GM23338 (cell line): ENCODE data around the gene RXFP3. TPM values are rescaled to one million over a fixed set of nuclear protein-coding genes. Genes with fewer than 3 reads are reported as not detected.

Source experiments
- ATAC-seq: fragments of 200-7000 bp; cut with Tn5 transposase; 3 replicates; pipeline ENCODE4 v1.9.1; 2020
- DNase-seq: peaks from one replicate; pipeline ENCODE4 v3.0.0-alpha.2; 2015; ENCODE audit warnings: low spot score
- H2AFZ ChIP-seq: fragments of 200-600 bp; sonication (generic); 2 replicates; pipeline ENCODE4 v1.8.0; 2016; ENCODE audit warnings: antibody characterized with exemption, mild to moderate bottlenecking, moderate library complexity
- H3F3A ChIP-seq: fragments of 200-600 bp; sonication (generic); replicated peaks from 2 replicates; pipeline ENCODE4 v1.8.0; 2017; ENCODE audit warnings: antibody characterized with exemption, mixed run types, low read depth
- H3K27ac ChIP-seq: fragments of 200-600 bp; sonication (generic); 2 replicates; pipeline ENCODE4 v1.6.1; 2016; ENCODE audit warnings: low read depth
- H3K27me3 ChIP-seq: fragments of 200-600 bp; sonication (generic); 2 replicates; pipeline ENCODE4 v1.8.0; 2016; ENCODE audit warnings: mild to moderate bottlenecking, mixed run types, moderate library complexity; ENCODE audit not compliant: insufficient read depth
- H3K36me3 ChIP-seq: fragments of 200-600 bp; sonication (generic); 2 replicates; pipeline ENCODE4 v1.8.0; 2016; ENCODE audit warnings: mild to moderate bottlenecking; ENCODE audit not compliant: insufficient read depth
- H3K4me1 ChIP-seq: fragments of 200-600 bp; sonication (generic); 2 replicates; pipeline ENCODE4 v1.8.0; 2016; ENCODE audit warnings: mild to moderate bottlenecking, moderate library complexity; ENCODE audit not compliant: insufficient read depth
- H3K4me2 ChIP-seq: fragments of 200-600 bp; sonication (generic); 2 replicates; pipeline ENCODE4 v1.7.1; 2017; ENCODE audit warnings: mixed run types
- H3K4me3 ChIP-seq: fragments of 200-600 bp; sonication (generic); 2 replicates; pipeline ENCODE4 v1.6.1; 2016; ENCODE audit warnings: mixed run types
- H3K79me2 ChIP-seq: fragments of 200-600 bp; sonication (generic); replicated peaks from 2 replicates; pipeline ENCODE4 v1.8.0; 2017; ENCODE audit warnings: mild to moderate bottlenecking; ENCODE audit not compliant: insufficient read depth
- H3K9me2 ChIP-seq: fragments of 200-600 bp; sonication (generic); 2 replicates; pipeline ENCODE4 v1.8.0; 2017; ENCODE audit not compliant: insufficient read depth
- H4K20me1 ChIP-seq: fragments of 200-600 bp; sonication (generic); replicated peaks from 2 replicates; pipeline ENCODE4 v1.8.0; 2017; ENCODE audit warnings: mild to moderate bottlenecking; ENCODE audit not compliant: insufficient read depth
- H3K27ac Mint-ChIP-seq: 2 replicates; pipeline ENCODE4 v1.8.0; 2020; ENCODE audit warnings: inconsistent platforms, mild to moderate bottlenecking, moderate library complexity, mixed read lengths
- H3K27me3 Mint-ChIP-seq: 3 replicates; pipeline ENCODE4 v1.8.0; 2022; ENCODE audit warnings: low read depth, mild to moderate bottlenecking, moderate library complexity, mixed read lengths, inconsistent platforms; ENCODE audit not compliant: insufficient read depth, poor library complexity
- H3K36me3 Mint-ChIP-seq: 3 replicates; pipeline ENCODE4 v1.8.0; 2021; ENCODE audit warnings: low read depth, mild to moderate bottlenecking, inconsistent platforms, moderate library complexity, mixed read lengths
- H3K4me1 Mint-ChIP-seq: 3 replicates; pipeline ENCODE4 v1.8.0; 2020; ENCODE audit warnings: mild to moderate bottlenecking, inconsistent platforms, mixed read lengths
- H3K4me3 Mint-ChIP-seq: 3 replicates; pipeline ENCODE4 v1.8.0; 2021; ENCODE audit warnings: moderate library complexity, mild to moderate bottlenecking, inconsistent platforms, mixed read lengths
- H3K9me3 Mint-ChIP-seq: 3 replicates; pipeline ENCODE4 v1.8.0; 2020; ENCODE audit warnings: moderate library complexity, mild to moderate bottlenecking, inconsistent platforms, mixed read lengths
- CREB1 ChIP-seq: fragments of 250-450 bp; sonication (Bioruptor Pico); IDR thresholded peaks from 2 replicates; pipeline ENCODE4 v1.5.0; 2020; ENCODE audit warnings: low read depth, mild to moderate bottlenecking, moderate library complexity
- CTCF ChIP-seq, 2 experiments: fragments of 200-600 bp in 1 of 2; sonication (generic) in 1 of 2; conservative IDR thresholded peaks; 2 replicates each; pipeline versions ENCODE4 v1.5.1 to v1.6.1; 2016 to 2017; ENCODE audit warnings: antibody characterized with exemption in 2 of 2, low read depth in 2 of 2, mild to moderate bottlenecking in 2 of 2, moderate library complexity in 1 of 2
- ETS1 ChIP-seq: IDR thresholded peaks from 2 replicates; pipeline ENCODE4 v1.6.1; 2016; ENCODE audit warnings: antibody characterized with exemption
- EZH2 ChIP-seq: fragments of 200-600 bp; sonication (generic); IDR thresholded peaks from one replicate; pipeline ENCODE4 v1.8.0; 2017; ENCODE audit warnings: antibody characterized with exemption, mild to moderate bottlenecking, low read depth; ENCODE audit not compliant: unreplicated experiment
- EZH2phosphoT487 ChIP-seq: fragments of 200-600 bp; sonication (generic); IDR thresholded peaks from one replicate; pipeline ENCODE4 v1.8.1; 2018; ENCODE audit warnings: antibody characterized with exemption; ENCODE audit not compliant: unreplicated experiment
- JUNB ChIP-seq: IDR thresholded peaks from one replicate; pipeline ENCODE4 v1.6.1; 2016; ENCODE audit warnings: antibody characterized with exemption; ENCODE audit not compliant: unreplicated experiment
- NANOG ChIP-seq: IDR thresholded peaks from 2 replicates; pipeline ENCODE4 v1.6.1; 2016; ENCODE audit warnings: antibody characterized with exemption, borderline replicate concordance
- POLR2AphosphoS5 ChIP-seq: IDR thresholded peaks from 2 replicates; pipeline ENCODE4 v1.6.1; 2016; ENCODE audit warnings: antibody characterized with exemption, low read depth
- REST ChIP-seq: IDR thresholded peaks from one replicate; pipeline ENCODE4 v1.6.1; 2018; ENCODE audit warnings: antibody characterized with exemption; ENCODE audit not compliant: unreplicated experiment
- STAT1 ChIP-seq: IDR thresholded peaks from one replicate; pipeline ENCODE4 v1.6.1; 2016; ENCODE audit warnings: antibody characterized with exemption; ENCODE audit not compliant: unreplicated experiment
- ZNF114 ChIP-seq: fragments of 250-450 bp; sonication (Bioruptor Pico); IDR thresholded peaks from 2 replicates; pipeline ENCODE4 v1.5.0; 2020; ENCODE audit warnings: mild to moderate bottlenecking, moderate library complexity
- ZNF331 ChIP-seq: fragments of 250-450 bp; sonication (Bioruptor Pico); IDR thresholded peaks from 2 replicates; pipeline ENCODE4 v1.5.0; 2020; ENCODE audit warnings: low read depth, mild to moderate bottlenecking, moderate library complexity
- ZNF462 ChIP-seq: fragments of 250-450 bp; sonication (Bioruptor Pico); IDR thresholded peaks from 2 replicates; pipeline ENCODE4 v1.5.0; 2020; ENCODE audit warnings: mild to moderate bottlenecking, moderate library complexity
- polyA plus RNA-seq: library from polyadenylated mRNA; unstranded; fragments of >200 nt; fragmentation: Nextera tagmentation; extraction: Ambion mirVana; gene quantifications from 2 replicates; pipeline ENCODE4 v1.2.1, GENCODE V29; 2016
- total RNA-seq: library from RNA; depleted of rRNA; stranded (reverse); fragments of >200 nt; shearing (Covaris generic); gene quantifications from 2 replicates; pipeline ENCODE4 v1.2.3, GENCODE V29; 2014

Gene RXFP3
- total and polyA plus RNA-seq, 2 experiments from 2014 or later, result not detected

- Mint-ChIP-seq H3K27me3 (no peaks in the 10 kb centered on the region), H3K4me3 (no peak overlapping the region), H3K27ac (no peak overlapping the region), H3K4me1 (peaks cover 40% of the 10 kb centered on the region), H3K36me3 (no peaks in the 10 kb centered on the region), H3K9me3 (no peaks in the 10 kb centered on the region; the same call in 2 of the 3 replicates)
- no peak for ATAC-seq
- peaks cover 4% of the 10 kb centered on the region for H3F3A ChIP-seq
- no peaks in the 10 kb centered on the region for H4K20me1 ChIP-seq
- H2AFZ ChIP-seq, result no peak overlapping the region
- TF ChIP-seq POLR2AphosphoS5, result no peak
- no peak for TF ChIP-seq NANOG
- TF ChIP-seq ZNF331 (CRISPR knock-in tag), result no peak
- TF ChIP-seq ZNF114 (CRISPR knock-in tag), result no peak
- no peak for TF ChIP-seq ETS1
- TF ChIP-seq JUNB, result no peak
- no peak for TF ChIP-seq CREB1 (CRISPR knock-in tag)
- TF ChIP-seq CTCF (conservative IDR thresholded peaks at IDR 0.05; ENCODE audit: low read depth in 2 of 2), result no peak
- no peak for TF ChIP-seq STAT1
- TF ChIP-seq ZNF462 (CRISPR knock-in tag), result no peak
- TF ChIP-seq EZH2phosphoT487, result no peak
- no peak for TF ChIP-seq REST
- TF ChIP-seq EZH2, result no peak
- peaks cover 12% of the 10 kb centered on the region for H3K9me2 ChIP-seq
- H3K4me1 ChIP-seq, result peaks cover 45% of the 10 kb centered on the region
- no peaks in the 10 kb centered on the region for H3K27me3 ChIP-seq
- no peak overlapping the region for H3K4me2 ChIP-seq
- H3K36me3 ChIP-seq, result no peaks in the 10 kb centered on the region
- H3K27ac ChIP-seq, result 0 out of 2 replicates have a peak overlapping the region, but pooled peaks have one; percentile 10
- DNase-seq, result no peak
- H3K79me2 ChIP-seq, result no peaks in the 10 kb centered on the region
- no peak overlapping the region for H3K4me3 ChIP-seq
Measured at GRCh38 chr5:33980030-33980429, 43.8 kb downstream of the RXFP3 start.
